A375 (cell line): ENCODE results near the gene CCDC59. TPM values are rescaled to one million over a fixed set of nuclear protein-coding genes. Genes with fewer than 3 reads are reported as not detected.

Source experiments
- total RNA-seq: library from RNA; depleted of rRNA; stranded (reverse); fragments of >200 nt; shearing (Covaris generic); gene quantifications from 2 replicates; pipeline ENCODE4 v1.2.3, GENCODE V29; 2014; rRNA removed

The CCDC59 gene
- 109 and 132 TPM in 2 replicates for total RNA-seq

GRCh38 chr12:82358200-82359114, at the start of gene CCDC59, which contains the start of gene METTL25:
Gene CCDC59 (minus strand): TSS chr12:82358387. CDS start chr12:82358376, 11 bp downstream.
Gene METTL25 (plus strand): TSS chr12:82358529. CDS start chr12:82358566, 37 bp downstream.

Other genes starting within 250 kb of the CCDC59 start
- gene METTL25, start 142 bp upstream of the CCDC59 start, total RNA-seq: 3.5 and 7.5 TPM in 2 replicates